ENCODE data around the gene CAPN13. TPM values are rescaled to one million over a fixed set of nuclear protein-coding genes. Genes with fewer than 3 reads are reported as not detected.
A peak's percentile ranks its signal among the peaks of the same experiment; 100 is the strongest.

CAPN13 gene
- polyA plus RNA-seq, 1 of the 3 experiments (the other 2 are of a cell fraction), result not detected

DNA sequence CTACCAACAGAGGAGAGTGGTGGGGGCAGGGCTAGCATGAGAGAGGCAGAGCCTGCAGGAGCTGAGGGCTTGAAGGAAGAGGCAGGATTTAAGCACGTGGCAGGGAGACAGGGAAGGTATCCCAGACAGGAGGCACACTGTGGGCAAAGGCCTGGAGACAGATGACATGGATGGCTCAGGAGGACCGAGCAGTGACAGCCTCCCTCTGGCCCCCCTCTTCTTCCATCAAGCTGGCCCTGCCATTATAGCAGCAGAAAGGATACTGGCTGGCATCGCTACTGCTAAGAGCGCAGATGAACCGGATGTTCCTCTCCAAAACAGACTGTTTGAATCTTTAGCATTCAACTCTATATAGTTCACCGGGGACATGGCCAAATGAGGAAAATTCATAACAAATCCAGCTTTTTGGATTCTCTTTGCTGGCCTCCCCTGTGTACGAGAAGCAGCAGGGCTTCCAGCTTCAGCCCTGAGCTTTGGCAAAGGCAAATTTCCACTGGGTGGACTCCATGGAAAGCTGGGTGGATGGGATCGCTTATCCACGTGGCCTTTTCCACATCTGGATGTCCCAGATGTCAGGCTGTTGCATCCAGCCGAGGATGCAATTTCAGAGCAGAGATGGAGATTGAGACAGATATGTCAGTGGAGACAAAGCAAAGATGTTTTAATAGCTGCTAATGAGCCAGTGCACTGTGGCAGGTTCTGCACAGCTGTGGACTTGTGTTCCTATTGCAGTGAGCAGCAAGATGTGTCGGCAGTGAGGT lies 36.2 kb downstream of the CAPN13 start (continued):
- TF ChIP-seq SIN3A (IDR thresholded peaks at IDR 0.05; ENCODE audit: borderline replicate concordance, low read depth, low read length) (no peak), RFX5 (IDR thresholded peaks at IDR 0.05; ENCODE audit: low read length) (no peak), TCF12 (IDR thresholded peaks at IDR 0.05) (peak; percentile 63), POLR2AphosphoS5 (IDR thresholded peaks at IDR 0.05; ENCODE audit: low read depth, low read length) (0 out of 2 replicates have a peak, but pooled peaks have one; percentile 28), TEAD4 (IDR thresholded peaks at IDR 0.05; ENCODE audit: borderline replicate concordance, insufficient read depth) (no peak), SMC3 (IDR thresholded peaks at IDR 0.05; ENCODE audit: low read depth, low read length) (no peak), FOXM1 (IDR thresholded peaks at IDR 0.05; ENCODE audit: low read depth) (no peak), MEF2A (IDR thresholded peaks at IDR 0.05; ENCODE audit: borderline replicate concordance, low read depth) (no peak), MXI1 (IDR thresholded peaks at IDR 0.05; ENCODE audit: low read depth, low read length) (peak; percentile 58; the same call in 1 of the 2 replicates), USF1 (IDR thresholded peaks at IDR 0.05; ENCODE audit: borderline replicate concordance, low read depth) (no peak), JUND (IDR thresholded peaks at IDR 0.05) (no peak), RXRA (IDR thresholded peaks at IDR 0.05; ENCODE audit: borderline replicate concordance, low read depth) (no peak), NRF1 (IDR thresholded peaks at IDR 0.05; ENCODE audit: low read depth, low read length) (no peak), ZBTB33 (IDR thresholded peaks at IDR 0.05; ENCODE audit: borderline replicate concordance, low read depth) (no peak), EP300 (IDR thresholded peaks at IDR 0.05; ENCODE audit: borderline replicate concordance in 1 of 2, low read depth in 1 of 2, low read length in 1 of 2) (peak in 1 of 2 experiments; percentile 94; a peak in 2 of 4 replicates), TAF1 (IDR thresholded peaks at IDR 0.05; ENCODE audit: borderline replicate concordance, low read depth, low read length) (no peak)
- TF ChIP-seq, protein P1, sequence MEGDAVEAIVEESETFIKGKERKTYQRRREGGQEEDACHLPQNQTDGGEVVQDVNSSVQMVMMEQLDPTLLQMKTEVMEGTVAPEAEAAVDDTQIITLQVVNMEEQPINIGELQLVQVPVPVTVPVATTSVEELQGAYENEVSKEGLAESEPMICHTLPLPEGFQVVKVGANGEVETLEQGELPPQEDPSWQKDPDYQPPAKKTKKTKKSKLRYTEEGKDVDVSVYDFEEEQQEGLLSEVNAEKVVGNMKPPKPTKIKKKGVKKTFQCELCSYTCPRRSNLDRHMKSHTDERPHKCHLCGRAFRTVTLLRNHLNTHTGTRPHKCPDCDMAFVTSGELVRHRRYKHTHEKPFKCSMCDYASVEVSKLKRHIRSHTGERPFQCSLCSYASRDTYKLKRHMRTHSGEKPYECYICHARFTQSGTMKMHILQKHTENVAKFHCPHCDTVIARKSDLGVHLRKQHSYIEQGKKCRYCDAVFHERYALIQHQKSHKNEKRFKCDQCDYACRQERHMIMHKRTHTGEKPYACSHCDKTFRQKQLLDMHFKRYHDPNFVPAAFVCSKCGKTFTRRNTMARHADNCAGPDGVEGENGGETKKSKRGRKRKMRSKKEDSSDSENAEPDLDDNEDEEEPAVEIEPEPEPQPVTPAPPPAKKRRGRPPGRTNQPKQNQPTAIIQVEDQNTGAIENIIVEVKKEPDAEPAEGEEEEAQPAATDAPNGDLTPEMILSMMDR (IDR thresholded peaks at IDR 0.05), result no peak

All from SK-N-SH (cell line).